HS-27A (cell line): ENCODE results near the gene KSR2.

Experiments
- DNase-seq: peaks from one replicate; pipeline ENCODE4 v3.0.0-alpha.2; 2012; ENCODE audit warnings: low read depth, missing footprints

Gene KSR2

DNA sequence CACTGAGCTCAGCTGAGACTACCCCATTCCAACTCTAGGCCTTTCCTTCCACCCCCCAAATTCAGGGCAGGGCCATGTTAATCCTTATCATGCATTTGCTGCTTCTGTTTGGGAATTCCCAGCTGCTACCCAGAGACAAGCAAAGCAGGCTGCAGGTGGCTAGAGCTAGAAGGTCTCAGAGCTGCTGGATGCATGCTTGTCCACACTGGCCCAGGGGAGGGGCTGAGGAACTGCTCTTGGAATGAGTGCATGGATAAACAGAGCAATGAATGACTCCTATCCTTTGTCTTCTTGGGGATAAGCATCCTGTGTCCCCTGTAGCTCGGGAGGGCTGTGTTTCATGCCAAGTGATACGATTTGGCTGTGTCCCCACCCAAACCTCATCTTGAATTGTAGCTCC, 470.5 kb downstream of the KSR2 start:
- DNase-seq: no peak

DNA sequence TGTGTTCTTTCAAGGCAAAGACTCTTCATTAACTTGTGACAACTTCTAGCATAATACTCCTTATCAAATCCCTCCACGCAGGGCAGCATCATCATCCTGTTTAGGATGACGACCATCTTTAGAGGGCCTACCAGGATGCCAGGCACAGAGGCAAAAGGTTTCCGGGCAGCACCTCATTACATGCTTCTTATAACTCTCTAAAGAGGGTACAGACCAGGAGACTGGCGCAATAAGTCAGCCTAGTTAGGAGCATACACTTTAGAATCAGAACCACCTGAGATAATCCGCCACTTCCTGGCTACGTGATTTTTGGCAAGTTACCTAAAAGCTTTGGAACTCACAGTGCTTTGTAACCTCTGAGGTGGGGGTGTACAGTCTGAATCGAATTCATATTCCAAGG, 471.4 kb downstream of the KSR2 start:
- no peak for DNase-seq

DNA sequence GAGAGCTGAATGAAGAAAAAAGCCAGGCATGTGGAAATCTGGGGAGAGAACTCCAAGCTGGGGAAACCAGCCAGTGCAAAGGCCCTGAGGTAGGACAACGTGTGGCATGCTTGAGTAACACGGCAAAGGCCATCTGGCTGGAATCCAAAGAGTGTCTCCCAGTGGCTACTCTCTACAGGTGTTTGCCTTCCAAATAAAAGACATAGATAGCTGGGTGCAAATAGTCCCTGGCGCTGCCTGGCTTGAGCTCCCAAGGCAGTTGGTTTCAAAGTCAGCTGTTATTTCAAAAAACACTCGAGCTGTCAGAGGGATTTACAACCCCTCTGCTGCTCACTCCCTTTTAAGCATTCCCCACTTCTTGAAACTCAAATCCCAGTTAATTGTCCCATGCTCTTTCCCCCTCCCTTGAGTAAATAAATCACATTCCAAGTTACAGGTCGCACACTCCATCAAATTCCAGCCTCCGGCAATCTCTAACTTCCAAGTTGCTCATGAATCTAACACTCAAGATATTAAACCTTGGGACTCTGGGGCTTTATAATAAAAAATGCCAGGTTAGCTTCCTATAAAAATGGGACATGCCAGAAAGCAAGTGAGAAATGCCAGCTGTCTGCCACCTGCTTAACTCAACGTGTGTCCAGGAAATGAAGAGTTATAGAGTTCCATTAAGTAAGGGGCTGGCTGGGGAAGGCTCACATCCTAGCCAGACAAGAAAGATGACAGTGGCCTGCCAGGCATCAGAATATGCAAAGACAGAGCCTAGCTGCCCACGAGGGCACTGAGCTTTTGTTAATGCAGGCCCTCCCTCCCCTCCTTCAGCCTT, 473.7 kb downstream of the KSR2 start:
- no peak for DNase-seq

DNA sequence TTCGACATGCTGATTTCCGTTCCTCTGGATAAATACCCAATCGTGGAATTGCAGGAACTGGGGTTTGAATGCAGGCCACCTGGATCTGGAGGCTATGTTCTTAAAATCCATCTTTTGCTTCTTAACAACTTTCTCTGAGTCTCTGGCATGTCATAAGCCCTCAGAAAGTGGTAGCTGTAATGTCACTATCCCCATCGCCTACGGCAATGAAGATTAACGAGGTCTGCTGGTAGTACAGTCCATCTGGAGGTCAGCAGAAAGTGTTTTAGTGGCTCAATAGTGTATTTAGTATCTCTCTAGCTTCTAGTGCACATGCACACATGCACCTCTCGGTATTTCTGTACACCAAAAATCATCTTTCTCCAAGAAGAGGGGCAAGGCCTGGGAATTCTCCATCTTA, 477.1 kb downstream of the KSR2 start:
- no peak for DNase-seq

DNA sequence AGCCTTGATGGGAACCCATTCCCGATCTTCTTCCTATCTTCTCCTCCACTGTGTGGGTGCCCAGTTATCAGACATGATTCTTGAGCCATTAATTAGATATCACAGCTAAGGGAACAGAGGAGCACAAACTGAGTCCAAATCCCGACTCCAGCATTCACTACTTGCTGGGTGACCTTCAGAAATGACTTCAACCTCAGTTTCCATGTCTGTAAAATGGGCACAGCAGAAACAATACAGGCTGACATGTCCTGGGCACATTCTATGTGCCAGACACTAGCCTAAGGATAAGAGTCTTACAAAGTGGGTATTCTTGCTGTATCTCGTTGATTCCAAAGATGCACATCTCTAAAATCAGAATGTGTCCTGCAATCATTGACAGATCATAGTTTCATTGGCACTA, 478.7 kb downstream of the KSR2 start:
- no peak for DNase-seq

DNA sequence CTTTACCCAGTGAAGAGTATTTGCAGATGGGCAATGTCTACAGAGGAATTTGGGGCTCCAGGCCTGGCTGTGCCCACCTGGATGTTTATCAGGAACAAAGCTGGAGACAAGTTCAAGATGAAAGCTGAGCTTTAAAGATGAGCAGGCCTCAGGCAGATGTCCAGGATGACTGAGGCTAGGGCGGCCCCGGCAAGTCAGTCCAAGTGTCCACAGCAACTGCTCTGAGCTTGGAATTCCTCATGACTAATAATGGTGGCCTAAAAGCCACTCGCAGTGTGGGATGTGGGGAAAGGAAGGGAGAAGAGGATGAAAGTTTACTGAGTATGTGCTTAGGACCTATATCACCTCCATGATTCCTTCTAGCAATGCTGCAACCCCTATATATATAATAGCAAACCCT, 479.1 kb downstream of the KSR2 start:
- no peak for DNase-seq

DNA sequence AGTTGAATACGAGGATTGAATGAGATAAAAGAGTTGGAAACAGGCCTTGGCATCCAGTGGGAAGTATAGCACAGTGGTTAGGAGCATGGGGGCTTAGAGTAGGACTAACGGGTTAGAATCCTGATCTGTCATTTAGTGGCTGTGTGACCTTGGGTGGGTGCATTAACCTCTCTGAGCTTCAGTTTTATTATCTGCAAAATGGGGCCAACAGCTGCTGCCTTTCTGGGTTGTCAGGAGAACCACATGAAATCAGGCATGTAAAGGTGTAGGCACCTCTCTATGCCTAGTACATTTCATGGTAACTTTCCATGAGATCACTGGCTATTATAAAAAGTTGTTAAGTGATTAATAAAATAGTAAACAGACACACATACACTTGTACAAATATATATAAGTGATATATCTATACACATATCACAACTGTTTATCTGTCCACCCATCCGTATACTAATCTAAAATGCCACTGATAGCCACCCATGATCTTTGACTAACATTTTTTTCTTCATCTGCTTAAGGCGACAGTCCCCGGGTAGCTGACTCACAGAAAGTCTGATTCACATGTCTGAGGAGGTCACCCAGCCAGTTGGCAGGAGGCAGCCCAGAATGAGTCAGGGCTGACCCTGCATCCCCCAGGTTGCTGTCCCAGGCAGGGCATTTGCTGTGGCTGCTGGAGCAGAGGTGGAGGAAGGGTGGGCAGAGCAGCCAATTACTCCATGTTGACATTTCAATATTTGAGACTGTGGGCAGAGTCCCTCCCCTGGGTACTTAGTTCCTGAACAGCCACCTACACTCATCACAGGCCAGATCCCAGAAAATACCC, 481.7 kb downstream of the KSR2 start:
- no peak for DNase-seq

DNA sequence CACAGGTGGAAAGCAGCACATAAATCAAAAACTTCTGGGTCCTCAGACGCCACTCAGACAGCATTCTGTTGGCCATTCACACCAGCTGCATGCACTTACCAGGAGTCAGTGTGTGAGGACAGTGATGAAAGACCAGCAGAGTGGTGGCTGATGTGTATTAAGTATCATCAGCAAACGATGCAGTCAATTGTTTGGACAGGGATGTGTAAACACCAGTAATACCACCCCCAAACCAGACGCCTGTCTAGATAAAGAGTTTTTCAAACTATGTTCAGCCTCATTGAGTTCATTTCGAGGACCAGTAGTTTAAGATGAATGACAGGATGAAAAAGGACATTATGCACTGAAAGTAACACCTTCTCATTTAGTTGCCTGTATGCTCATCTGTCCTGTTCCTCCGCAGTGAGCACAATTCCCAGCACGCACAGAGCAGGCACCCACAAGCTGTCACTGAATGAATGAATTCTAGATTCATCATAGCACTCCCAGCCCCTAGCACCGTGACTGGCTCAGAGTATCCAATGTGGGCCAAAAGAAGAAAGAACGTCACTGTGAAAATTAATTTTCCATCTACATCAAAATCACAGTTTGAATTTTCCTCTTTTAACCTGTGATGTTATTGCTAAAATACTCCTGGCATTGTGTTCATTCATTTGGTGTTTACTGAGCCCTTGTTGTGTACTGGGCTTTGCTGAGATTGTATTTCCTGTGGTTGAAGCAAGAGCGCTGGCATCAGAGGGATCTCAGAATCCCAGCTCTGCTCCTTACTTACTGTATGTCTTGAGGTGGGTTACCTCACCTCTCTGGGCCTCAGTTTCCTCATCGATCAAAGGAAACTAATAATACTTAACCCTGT, 482.6 kb downstream of the KSR2 start:
- no peak for DNase-seq

DNA sequence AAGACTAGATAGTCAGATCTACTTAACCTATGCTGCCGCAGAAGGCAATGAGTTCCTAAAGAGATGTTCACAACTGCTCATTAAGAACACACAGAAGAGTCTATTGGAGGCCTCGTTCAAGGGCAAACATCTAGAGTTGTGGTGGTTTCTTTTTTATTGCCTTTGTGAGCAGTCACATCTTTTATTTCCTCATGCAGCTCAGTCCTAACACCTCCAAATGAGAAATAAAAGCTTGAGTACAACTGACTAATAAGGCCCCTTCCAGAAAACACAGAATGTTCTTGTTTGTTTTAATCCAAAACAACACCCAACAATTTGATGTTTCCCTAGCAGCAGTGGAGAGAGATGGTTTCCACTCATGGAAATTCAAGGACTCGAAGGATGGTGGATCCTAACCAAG, 483.9 kb downstream of the KSR2 start:
- DNase-seq: no peak

DNA sequence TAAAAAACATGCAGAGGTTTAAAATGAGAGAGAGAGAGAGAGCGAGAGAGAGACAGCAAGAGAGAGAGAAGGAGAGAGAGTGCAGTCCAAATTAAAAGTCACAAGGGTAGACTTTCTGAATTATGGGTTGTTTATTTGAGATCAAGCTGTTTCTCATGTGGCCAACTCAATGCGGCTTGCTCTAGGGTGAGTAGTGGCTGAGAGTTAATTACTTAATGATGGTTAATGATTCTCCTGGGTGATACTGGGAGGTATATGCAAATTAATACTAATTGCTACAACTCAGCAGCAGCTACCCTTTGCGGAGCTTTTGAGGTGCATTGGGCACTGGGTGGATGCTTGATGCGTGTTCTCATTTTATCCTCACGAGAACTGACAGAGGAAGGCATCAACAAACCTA, 485.3 kb downstream of the KSR2 start:
- no peak for DNase-seq

DNA sequence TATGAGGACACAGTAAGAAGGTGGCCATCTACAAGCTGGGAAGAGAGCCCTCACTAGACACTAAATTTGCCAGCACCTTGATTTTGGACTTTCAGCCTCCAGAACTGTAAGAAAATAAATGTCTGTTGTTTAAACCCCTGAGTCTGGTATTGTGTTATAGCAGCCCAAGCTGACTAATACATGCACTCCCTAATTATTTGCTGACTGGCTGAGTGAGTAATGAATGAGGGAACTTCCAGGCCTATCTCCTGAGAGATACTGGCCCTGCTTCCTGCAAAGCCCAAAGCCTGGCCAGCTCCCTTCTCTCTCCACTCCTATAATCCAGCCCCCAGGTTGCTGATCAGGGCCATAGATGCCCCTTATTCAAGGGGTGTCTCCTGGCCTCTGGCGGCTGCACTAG, 487.3 kb downstream of the KSR2 start:
- DNase-seq: no peak

DNA sequence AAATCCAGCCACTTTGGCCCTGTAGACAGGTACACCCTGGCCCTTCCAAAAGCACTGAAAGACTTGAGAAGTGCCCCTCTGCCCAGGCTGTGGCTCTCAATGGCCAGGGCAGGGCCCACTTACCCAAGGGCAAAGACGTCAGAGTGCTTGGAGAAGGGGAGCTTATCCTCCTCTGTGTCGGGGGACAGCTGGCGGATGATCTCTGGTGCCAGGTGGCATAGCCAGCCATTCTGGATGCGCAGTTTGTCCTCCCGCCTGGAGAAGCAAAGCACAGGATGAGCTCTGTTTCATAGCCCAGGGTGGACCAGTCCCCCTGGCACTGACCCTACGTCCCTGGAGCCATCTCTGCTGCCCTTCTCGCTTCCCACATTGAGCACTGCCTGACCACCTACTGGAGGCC, 492.4 kb downstream of the KSR2 start:
- DNase-seq: no peak

DNA sequence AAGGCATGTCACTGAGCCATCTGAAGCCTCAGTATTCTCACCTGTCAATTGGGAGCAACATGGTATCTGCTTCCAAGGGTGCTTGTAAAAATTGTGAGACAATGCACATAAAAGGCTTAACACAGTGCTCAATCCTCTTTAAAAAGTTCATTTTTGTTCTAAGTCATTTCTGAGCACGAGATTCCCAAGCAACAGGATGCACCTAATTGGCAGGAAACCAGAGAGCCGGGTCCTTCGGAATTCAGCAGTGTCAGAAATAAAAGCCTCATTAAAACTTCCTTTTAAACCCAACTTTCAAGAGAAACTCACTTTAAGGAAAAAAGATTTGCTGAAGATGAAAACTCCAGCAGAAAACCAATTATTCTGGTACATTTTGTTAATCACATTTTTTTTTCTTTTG, 494.9 kb downstream of the KSR2 start:
- DNase-seq: no peak

DNA sequence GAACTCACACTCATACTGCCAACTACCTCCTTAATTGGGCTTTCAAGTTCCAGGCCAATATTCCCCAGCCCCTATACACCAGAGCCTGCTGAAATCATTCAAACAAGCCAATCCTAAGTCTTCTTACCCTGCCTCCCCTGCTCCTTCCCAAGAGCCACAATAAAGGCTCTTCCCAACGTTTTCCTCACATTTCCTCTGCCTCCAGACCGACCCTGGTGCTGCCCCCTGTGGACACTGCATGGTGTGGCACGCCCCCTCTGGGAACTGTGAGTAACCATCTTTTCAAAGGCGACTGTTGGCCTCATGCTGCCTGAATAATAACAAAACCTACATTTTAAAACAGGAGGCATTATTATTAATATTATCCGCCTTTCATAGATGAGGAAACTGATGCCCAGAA, 495.8 kb downstream of the KSR2 start:
- no peak for DNase-seq

DNA sequence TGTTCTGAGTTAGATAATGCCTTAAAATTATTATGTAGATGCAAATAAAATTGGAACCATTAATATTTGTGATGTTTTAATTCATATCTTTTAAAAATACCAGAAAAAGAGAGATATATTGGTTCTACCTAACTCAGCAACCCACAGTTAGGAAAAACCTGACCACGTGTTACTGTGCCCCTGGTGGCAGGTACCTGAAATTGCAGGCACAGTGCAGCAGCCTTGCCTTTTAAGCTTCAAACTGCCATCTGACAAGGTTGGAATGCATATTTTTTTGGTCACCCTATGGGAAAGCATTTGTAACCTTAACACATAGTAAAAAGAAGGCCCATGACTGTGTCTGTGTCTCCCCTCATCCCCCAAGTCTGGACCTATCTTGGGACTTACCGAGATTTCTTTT, 498.0 kb downstream of the KSR2 start:
- DNase-seq: no peak

DNA sequence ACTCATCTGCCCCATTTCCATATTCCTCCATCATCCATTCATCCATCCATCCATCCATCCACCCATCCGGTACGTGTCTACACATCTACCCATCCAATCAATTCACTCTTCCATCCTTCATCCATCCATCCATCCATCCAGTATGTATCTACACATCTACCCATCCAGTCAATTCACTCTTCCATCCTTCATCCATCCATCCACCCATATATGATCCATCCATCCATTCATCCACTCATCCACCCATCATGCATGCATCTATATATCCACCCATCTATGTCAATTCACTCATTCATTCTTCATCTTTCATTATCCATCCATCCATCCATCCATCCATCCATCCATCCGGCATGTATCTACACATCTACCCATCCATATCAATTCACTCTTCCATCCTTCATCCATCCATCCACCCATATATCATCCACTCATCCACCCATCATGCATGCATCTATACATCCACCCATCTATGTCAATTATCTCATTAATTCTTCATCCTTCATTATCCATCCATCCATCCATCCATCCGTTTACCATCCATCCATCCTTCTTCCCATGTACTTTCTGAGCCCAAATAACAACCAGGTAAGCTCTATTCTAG, 498.8 kb downstream of the KSR2 start:
- DNase-seq: no peak

DNA sequence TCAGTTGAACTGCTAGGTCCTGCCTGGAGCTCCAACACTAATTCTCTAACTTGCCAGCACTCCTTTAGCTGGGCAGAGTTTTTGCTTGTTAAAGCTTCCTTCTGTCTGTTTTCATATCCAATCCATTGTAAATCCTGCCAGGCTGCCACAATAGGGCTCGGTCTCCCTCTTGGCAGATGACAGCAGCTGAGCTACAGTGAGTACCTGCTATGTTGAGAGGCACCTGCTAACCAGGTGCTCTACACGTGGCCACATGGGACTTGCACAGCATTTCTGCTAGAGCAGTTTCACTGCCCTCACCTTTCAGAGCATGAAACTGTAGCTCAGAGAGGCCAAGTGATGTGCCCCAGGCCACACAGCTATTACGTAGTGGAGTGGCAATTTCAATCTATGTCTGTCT, 500.8 kb downstream of the KSR2 start:
- no peak for DNase-seq

DNA sequence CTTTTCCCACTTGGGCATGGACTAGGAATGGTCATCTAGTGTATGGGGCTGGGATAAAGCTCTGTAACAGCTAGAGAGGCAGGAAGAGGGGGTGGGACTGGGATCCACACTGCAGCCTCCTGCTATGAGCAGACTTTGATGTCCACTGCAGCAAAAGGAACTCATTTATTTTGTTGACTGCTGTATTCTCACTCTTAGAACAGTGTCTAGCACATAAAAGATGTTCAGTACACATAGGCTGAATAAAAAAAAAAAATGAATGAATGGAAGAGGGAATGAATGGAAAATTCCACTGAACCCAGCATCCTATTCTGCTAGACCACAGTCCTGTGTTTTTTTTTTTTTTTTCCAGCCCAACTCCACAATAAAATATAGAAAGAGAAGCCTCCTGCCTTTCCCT, 501.2 kb downstream of the KSR2 start:
- DNase-seq: no peak

DNA sequence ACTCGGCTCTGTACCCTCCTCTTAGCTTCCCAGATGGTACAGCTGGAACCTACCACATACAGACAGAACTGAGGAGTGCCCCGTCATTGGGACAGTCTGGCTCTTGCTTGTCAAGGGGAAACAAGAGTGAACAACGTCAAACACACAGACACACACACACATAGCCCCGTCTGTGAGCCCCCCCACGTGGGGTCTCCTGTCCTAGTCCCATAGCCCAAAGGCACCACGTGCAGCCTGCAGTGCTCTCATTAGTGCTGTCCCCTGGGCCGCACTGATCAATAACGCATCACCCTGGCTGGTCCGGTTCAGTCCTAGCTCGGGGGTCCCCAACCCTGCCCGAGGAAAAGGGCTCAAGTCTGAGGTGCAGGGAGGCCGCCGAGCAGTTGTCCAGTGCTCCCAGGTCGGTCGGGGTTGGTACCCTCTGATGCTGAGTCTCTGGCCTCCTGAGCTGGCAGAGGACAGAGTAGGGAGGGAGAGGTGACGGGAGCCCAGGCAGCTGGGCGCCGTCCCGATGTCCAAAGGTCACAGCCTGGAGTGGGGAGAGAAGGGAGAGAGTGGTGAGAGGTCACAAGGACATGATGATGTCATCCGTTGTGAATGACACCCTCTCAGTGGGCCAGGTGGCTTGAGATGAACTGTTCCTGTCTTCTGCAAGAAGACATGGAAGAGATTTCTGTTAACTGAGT, 502.0 kb downstream of the KSR2 start:
- no peak for DNase-seq

DNA sequence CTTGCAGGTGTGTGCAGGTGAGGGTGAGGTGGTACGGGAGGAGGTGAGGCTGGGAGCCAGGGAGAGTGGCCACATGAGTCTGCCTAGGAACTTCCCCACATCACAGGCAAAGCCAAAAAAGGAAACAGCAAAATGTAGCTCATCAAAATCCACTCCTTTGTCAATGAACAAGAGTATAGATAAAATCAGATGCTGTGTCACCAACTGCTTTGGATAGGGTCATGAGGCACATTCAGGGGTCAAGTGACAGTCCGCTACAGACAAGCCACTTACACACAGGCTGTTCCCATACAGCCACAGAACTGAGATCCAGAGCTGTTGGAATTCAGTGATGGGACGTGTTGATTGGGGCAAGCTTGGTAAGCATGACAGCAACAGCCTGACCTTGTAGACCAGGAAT, 507.1 kb downstream of the KSR2 start:
- no peak for DNase-seq

DNA sequence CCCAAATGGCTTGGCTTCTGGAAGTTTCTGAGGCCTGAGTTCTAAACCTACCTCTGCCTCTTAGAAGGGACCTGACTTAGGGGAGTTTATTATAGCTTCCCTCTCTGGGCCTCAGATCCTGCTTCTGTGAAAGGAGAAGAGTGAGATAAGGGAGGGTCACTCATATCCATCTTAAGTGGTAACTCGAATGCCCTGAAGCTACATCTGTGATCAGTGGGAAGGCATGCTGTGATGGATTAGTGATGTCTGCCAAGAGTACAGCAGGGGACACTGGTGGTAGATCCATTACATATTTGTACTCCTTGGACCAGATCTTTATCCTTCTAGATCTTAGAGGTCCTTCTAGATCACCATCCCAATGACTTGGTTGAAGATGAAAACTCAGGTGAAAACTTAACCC, 509.6 kb downstream of the KSR2 start:
- no peak for DNase-seq

DNA sequence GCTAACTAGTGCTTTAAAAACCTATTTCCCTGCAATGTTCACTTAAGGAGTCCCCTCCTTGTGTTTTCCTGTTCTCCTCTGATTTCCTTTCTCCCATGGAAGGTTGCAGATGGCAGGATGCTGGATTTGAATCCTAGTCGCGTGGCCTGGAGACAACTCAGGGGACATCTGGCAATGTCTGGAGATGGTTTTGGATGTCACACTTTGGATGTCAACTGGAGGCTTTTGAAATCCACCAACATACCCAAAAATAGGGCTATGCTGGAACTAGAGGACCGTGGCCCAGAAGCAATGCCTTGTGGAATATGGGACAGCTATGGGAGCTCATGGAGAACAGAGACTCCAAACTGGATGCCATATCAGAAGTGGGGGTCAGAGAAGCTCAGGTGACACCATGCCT, 511.6 kb downstream of the KSR2 start:
- no peak for DNase-seq
